NCI-H146 treated with DMSO at 0.1 percent for 48 hours (cell line): ENCODE results near the gene UMPS.

Experiments used
- DNase-seq: peaks from one replicate; lab custom pipeline; 2025; ENCODE audit not compliant: unreplicated experiment; lab: John Stamatoyannopoulos, UW

The UMPS gene

GRCh38 chr3:124730129-124730940, at the start of gene UMPS:
Gene UMPS (plus strand): TSS chr3:124730452. CDS start chr3:124730472, 20 bp downstream.
- DNase-seq, result peak; percentile 86

- DNase-seq, result no peak
Measured at GRCh38 chr3:124680521-124680920, 49.7 kb upstream of the UMPS start.

GRCh38 chr3:124682263-124682662, 48.0 kb upstream of the UMPS start:
- DNase-seq, result no peak

GRCh38 chr3:124684459-124684858, 45.8 kb upstream of the UMPS start:
- no peak for DNase-seq

- DNase-seq, result no peak
Measured at GRCh38 chr3:124685067-124685466, 45.2 kb upstream of the UMPS start.

- DNase-seq, result no peak
Measured at GRCh38 chr3:124685481-124685880, 44.8 kb upstream of the UMPS start.

- DNase-seq, result no peak
Measured at GRCh38 chr3:124686028-124686670, 44.1 kb upstream of the UMPS start.

- DNase-seq, result peak; percentile 75
Measured at GRCh38 chr3:124688581-124689454, 41.4 kb upstream of the UMPS start.

- no peak for DNase-seq
Measured at GRCh38 chr3:124691599-124691998, 38.7 kb upstream of the UMPS start.

- DNase-seq, result no peak
Measured at GRCh38 chr3:124694486-124694885, 35.8 kb upstream of the UMPS start.

- DNase-seq, result no peak
Measured at GRCh38 chr3:124695369-124695768, 34.9 kb upstream of the UMPS start.

- no peak for DNase-seq
Measured at GRCh38 chr3:124696006-124696405, 34.2 kb upstream of the UMPS start.

GRCh38 chr3:124697302-124697701, 33.0 kb upstream of the UMPS start:
- DNase-seq, result no peak

- DNase-seq, result no peak
Measured at GRCh38 chr3:124698030-124698770, 32.1 kb upstream of the UMPS start.

GRCh38 chr3:124699051-124699450, 31.2 kb upstream of the UMPS start:
- DNase-seq, result no peak

- no peak for DNase-seq
Measured at GRCh38 chr3:124699686-124700396, 30.4 kb upstream of the UMPS start.

GRCh38 chr3:124700880-124701684, 29.2 kb upstream of the UMPS start:
- DNase-seq, result no peak

- no peak for DNase-seq
Measured at GRCh38 chr3:124701687-124702086, 28.6 kb upstream of the UMPS start.

GRCh38 chr3:124702950-124703349, 27.3 kb upstream of the UMPS start:
- DNase-seq, result no peak
